ENCODE results near the gene MAMSTR.
A peak's percentile ranks its signal among the peaks of the same experiment; 100 is the strongest.
"Not testable (repeated sequence)": the region's sequence is repeated elsewhere in the genome, so short reads cannot be mapped to it uniquely, and the experiment has no call there.

MAMSTR gene

GRCh38 chr19:48720613-48721296 lies 1.2 kb upstream of the MAMSTR start:
- peak; percentile 79 to 89 for DNase-seq (ENCODE audit: low read depth in 2 of 2)

GRCh38 chr19:48720251-48720612 lies 707 bp upstream of the MAMSTR start:
- no peak for DNase-seq (ENCODE audit: low read depth in 2 of 2)

DNA sequence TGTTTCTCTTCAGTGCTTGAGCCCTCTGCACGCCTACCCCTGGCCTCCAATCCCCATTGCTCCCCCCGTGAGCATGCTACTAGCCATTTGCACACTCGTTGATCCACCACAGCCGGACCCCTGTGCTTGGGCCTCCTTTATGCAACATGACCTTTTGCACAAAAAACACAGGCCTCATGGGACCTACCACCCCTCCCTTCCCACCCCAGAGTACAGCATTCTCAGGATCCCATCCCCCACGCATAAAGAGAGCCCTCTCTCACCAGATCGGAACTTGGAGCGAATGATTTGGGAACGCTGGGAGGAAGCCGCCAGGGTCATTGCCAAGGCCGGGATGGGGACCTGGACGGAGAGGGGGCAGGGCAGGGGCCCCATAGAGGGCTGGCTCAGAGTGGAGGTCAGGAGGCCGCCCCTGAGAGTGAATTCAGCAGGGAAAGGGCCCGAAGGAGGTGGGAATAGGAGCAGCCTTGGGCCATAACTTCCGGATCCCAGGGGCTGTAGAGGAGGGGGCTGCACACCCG lies 754 bp downstream of the MAMSTR start:
- DNase-seq (ENCODE audit: low read depth in 2 of 2), result no peak

DNA sequence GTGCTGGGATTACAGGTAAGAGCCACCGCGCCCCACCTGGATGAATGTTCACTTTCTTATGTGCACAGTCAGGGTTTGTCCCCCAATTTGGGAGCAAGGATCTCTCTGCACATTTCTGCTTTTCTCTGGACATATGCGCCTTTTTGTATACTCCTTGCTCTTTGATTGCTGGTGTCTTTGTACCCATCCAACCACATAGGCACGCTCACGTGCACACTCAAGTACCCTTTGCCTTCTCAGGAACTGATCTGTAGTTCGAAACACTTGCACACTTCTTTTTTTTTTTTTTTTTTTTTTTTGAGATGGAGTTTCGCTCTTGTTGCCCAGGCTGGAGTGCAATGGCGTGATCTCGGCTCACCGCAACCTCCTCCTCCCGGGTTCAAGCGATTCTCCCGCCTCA lies 1.4 kb downstream of the MAMSTR start:
- DNase-seq (ENCODE audit: low read depth in 2 of 2), result not testable (repeated sequence)

- no peak for DNase-seq (ENCODE audit: low read depth in 2 of 2)
Measured at GRCh38 chr19:48716562-48717291, 2.8 kb downstream of the MAMSTR start.

DNA sequence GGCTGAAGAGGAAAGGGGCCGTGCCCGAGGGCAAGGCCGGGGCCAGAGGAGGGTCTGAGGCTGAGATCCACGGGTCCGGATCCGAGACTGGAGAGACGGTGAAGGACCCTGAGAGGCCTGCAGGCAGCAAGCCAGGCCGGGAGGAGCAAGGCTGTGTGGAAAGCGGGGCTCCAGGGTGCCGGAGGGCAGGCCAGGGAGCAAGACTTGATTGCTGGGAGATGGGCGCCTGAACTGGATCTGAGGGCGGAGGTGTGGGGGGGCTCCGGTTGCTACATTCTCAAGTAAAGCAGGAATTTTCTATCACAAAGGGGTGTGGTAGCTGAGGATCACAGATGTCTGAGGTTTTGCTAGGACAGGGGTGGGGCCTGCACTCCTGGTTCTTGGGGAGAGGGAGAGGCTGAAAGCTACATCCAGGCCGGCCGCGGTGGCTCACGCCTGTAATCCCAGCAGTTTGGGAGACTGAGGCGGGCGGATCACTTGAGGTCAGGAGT lies 3.8 kb downstream of the MAMSTR start:
- DNase-seq (ENCODE audit: low read depth in 2 of 2), result no peak

DNA sequence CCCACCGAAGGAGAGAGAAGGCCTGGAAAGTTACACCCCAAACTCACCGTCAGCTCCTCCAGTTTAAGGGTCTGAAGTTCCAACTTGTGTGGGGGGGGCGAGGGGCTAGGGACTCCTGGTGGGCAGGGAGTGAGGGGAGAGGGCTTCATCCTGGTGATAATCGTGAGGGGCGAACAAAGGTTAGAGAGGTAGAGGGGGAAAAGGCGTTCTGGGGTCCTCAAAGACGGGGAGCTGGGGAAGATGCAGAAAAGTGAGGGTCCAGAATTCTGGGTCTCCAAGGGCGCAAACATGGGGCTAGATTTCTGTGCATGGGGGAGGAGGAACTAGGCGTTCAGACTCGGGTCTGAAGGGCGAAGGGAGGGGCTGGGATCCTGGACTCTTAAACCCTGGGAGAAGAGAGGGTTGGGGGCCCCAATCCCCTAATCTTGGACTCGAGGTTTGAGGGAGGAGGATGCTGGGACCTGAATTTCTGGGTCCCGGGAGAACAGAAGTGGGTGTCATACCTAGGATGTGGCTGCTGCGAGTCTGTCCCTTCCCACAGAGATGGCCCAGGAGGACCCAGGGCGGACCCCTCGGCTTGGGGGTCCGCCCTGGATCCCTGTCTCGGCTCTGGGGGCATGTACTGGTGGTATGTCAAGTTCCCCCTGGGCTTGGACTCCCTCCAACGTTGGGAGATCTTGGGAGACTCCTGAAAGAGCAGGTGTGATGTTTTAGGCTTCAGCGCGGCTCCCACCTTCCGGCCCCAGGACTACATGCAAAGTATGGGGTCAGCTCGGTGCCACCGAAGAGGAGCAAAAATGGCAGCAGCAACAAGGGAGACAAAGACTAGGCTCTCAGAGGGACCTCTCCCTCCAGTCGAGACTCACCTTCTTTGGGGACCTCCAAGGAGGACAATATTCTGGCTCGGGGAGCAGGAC lies 4.5 kb downstream of the MAMSTR start:
- DNase-seq (ENCODE audit: low read depth in 2 of 2), result no peak

DNA sequence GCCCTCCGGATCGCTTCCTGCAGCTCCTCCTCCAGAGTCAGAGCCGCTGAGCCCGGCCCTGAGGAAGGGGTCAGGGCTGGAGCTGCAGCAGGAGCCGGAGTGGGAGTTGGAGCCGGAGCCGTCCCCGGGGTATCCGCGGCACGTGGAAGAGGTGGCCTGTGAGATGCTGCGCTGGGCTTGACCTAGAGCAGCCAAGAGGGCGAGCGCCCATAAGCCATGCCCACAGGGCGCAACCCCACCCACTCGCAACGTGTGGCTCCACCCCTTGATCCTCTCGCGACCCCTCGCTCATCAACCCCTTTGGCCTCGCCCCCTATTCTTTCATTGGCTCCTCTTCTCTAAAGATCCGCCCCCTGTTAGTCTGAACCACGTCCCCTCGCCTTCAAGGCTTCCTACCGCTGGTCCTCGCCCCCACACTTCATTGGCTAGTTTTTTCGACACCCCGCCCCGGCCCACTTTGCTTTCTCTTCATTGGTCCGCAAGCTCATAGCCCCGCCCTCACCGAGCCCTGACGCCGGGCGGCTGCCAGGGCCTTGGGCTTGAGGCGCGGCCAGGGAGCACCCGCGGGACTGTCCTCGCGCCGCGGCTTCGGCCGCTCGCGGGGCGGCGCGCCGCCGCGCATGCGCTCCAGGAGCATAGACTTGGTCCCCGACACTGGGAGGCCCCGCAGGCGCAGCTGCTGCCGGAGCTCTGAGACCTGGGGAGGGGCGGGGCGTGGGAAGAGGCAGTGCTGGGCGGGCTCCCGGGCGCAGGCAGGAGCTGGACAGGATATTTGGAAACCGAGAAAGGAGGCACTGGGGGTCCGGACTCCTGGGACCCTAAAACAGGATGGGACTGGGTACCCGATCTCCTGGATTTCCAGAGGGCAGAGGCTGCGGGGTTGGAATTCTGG lies 5.4 kb downstream of the MAMSTR start:
- DNase-seq (ENCODE audit: low read depth in 2 of 2), result peak; percentile 96 to 97

- DNase-seq (ENCODE audit: low read depth in 2 of 2), result no peak
Measured at GRCh38 chr19:48713041-48713863, 6.3 kb downstream of the MAMSTR start.

- no peak for DNase-seq (ENCODE audit: low read depth in 2 of 2)
Measured at GRCh38 chr19:48711106-48711662, 8.3 kb downstream of the MAMSTR start.

GRCh38 chr19:48708471-48708870 lies 11.1 kb downstream of the MAMSTR start:
- no peak for DNase-seq (ENCODE audit: low read depth in 2 of 2)

- no peak for DNase-seq (ENCODE audit: low read depth in 2 of 2)
Measured at GRCh38 chr19:48705431-48705830, 14.1 kb downstream of the MAMSTR start.

- DNase-seq (ENCODE audit: low read depth in 2 of 2), result no peak
Measured at GRCh38 chr19:48703316-48703715, 16.2 kb downstream of the MAMSTR start.

DNA sequence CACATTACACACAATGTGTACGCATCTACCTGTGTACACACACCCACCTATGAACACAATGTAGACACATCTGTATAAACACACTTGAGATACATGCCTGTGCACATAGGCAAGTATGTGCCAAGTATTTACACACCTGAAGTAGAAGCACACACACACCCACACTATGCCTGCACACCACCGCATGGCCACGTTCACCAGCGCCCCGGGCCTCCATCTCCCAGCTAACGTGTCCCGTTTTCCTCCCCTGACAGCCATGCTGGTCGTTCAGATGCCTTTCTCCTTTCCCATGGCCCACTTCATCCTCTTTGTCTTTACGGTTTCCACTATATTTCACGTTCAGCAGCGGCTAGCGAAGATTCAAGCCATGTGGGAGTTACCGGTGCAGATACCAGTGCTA lies 16.8 kb downstream of the MAMSTR start:
- no peak for DNase-seq (ENCODE audit: low read depth in 2 of 2)

GRCh38 chr19:48698046-48698445 lies 21.5 kb downstream of the MAMSTR start:
- DNase-seq (ENCODE audit: low read depth in 2 of 2), result no peak

DNA sequence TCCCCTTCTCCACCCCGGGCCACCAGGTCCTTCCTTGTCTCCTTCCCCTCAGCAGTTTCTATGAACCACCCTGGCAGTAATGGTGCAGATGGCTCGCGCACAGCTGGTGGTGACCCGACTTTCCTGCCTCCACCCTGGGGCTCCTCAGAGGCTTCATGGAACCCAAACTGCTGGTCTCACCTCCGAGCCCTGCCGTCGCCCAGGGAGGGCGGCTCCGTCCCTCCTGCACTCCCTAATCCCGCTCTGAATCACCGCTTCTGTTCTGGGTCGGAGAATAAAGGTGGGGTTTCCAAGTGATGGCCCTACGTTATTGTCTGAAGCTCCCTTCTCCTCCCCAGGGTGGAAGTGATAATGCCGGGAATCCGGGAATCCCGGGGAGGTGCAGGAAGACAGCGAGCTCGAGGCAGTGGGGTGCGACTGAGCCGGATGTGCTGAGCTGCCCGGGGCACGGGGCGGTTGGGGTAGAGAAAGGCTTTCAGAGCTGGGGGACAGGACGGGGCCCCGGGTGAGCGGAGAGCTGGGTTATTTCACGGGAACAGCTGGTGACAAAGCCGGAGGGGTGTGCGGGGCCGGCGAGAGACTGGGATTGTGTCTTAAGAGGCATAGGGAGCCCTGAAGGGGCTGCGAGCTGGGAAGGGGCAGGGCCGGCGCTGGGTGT lies 23.0 kb downstream of the MAMSTR start:
- no peak for DNase-seq (ENCODE audit: low read depth in 2 of 2)

- DNase-seq (ENCODE audit: low read depth in 2 of 2), result no peak
Measured at GRCh38 chr19:48695743-48696352, 23.7 kb downstream of the MAMSTR start, which contains the start of gene FUT2. FUT2 (plus strand) TSS chr19:48695971; CDS start chr19:48702957, 6,986 bp downstream.

DNA sequence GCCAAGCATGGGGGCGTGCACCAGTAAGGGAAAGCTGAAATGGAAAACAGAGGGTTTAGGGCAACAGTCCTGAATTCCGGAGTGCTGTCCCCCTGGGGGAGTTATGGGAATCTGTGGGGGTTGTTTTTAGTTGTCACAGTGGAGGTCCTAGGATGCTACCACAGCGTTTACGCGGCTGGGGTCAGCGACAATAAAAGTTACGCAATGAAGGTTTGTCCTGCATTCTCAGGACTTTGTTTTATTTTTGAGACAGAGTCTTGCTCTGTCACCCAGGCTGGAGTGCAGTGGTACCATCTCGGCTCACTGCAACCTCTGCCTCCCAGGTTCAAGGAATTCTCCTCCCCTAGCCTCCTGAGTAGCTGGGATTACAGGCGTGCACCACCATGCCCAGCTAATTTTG lies 25.9 kb downstream of the MAMSTR start:
- not testable (repeated sequence) for DNase-seq (ENCODE audit: low read depth in 2 of 2)

- no peak for DNase-seq (ENCODE audit: low read depth in 2 of 2)
Measured at GRCh38 chr19:48689449-48689848, 30.1 kb downstream of the MAMSTR start.
